HL-60 (cell line): ENCODE results near the gene AHI1.

Experiments used
- DNase-seq, 2 experiments: peaks; one replicate each; pipeline ENCODE4 v3.0.0-alpha.2; 2010 to 2020; ENCODE audit warnings: low read depth in 1 of 2, low spot score in 1 of 2
- H3K27ac ChIP-seq: fragments of 250-450 bp; sonication (Bioruptor Pico); replicated peaks from 2 replicates; pipeline ENCODE4 v1.5.1; 2020; ENCODE audit warnings: mild to moderate bottlenecking, moderate library complexity
- H3K27me3 ChIP-seq: fragments of 250-450 bp; sonication (Bioruptor Pico); 2 replicates; pipeline ENCODE4 v1.5.1; 2021; ENCODE audit warnings: mild to moderate bottlenecking, moderate library complexity; ENCODE audit not compliant: insufficient read depth, poor library complexity, severe bottlenecking
- H3K4me3 ChIP-seq: replicated peaks from 2 replicates; pipeline ENCODE4 v1.5.1; 2011; ENCODE audit warnings: mild to moderate bottlenecking, control low read depth, low read length; ENCODE audit not compliant: insufficient read depth
- GABPA ChIP-seq: IDR thresholded peaks from 2 replicates; pipeline ENCODE4 v1.6.1; 2012; ENCODE audit warnings: low read depth
- POLR2AphosphoS5 ChIP-seq: IDR thresholded peaks from 2 replicates; pipeline ENCODE4 v1.6.1; 2012; ENCODE audit warnings: low read depth
- SPI1 ChIP-seq: IDR thresholded peaks from 2 replicates; pipeline ENCODE4 v1.6.1; 2012; ENCODE audit warnings: low read depth, mild to moderate bottlenecking, borderline replicate concordance
- TF ChIP-seq, protein P1 (sequence below): IDR thresholded peaks from one replicate; pipeline ENCODE4 v1.5.1; 2011; ENCODE audit warnings: low read length, control low read depth, inconsistent platforms; ENCODE audit not compliant: insufficient read depth
- TF ChIP-seq, protein P2 (sequence below): IDR thresholded peaks from 2 replicates; pipeline ENCODE4 v1.6.1; 2012; ENCODE audit warnings: low read depth; ENCODE audit not compliant: insufficient replicate concordance

Gene AHI1

DNA sequence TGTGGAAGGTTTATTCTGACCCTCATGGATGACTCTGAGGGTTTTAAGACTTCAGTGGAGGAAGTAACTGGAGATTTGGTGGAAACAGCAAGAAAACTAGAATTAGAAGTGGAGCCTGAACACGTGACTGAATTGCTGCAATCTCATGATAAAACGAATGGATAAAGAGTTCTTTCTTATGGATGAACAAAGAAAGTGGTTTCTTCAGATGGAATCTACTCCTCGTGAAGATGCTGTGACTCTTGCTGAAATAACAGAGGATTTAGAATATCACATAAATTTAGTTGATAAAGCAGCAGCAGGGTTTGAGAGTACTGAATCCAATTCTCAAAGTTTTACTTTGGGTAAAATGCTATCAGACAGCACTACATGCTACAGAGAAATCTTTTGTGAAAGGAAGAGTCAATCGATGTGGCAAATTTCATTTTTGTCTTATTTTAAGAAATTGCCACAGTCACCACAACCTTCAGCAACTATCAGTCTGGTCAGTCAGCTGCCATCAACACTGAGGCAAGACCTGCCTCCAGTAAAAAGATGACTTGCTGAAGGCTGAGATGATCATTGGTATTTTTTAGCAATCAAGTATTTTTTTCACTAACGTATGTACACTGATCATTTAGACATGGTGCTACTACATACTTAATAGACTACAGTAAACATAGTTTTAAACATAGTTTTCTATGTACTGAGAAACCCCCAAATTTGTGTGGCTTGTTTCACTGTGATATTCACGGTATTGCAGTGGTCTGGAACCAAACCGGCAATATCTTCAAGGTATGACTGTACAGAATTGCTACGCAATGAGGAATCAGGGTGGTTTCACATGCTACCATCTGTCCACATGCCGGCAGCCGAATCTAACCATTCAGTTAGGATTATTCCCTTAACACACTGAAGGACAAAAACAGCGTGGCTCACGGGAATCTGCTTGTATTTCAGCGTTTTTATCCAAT, 167.4 kb downstream of the AHI1 start:
- Histone ChIP-seq H3K27ac (no peak overlapping the region), H3K27me3 (no peaks in the 10 kb centered on the region), H3K4me3 (no peak overlapping the region)
- DNase-seq, result no peak
- TF ChIP-seq POLR2AphosphoS5 (no peak), GABPA (no peak), SPI1 (no peak)
- TF ChIP-seq, protein P1, sequence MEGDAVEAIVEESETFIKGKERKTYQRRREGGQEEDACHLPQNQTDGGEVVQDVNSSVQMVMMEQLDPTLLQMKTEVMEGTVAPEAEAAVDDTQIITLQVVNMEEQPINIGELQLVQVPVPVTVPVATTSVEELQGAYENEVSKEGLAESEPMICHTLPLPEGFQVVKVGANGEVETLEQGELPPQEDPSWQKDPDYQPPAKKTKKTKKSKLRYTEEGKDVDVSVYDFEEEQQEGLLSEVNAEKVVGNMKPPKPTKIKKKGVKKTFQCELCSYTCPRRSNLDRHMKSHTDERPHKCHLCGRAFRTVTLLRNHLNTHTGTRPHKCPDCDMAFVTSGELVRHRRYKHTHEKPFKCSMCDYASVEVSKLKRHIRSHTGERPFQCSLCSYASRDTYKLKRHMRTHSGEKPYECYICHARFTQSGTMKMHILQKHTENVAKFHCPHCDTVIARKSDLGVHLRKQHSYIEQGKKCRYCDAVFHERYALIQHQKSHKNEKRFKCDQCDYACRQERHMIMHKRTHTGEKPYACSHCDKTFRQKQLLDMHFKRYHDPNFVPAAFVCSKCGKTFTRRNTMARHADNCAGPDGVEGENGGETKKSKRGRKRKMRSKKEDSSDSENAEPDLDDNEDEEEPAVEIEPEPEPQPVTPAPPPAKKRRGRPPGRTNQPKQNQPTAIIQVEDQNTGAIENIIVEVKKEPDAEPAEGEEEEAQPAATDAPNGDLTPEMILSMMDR, result no peak
- TF ChIP-seq, protein P2, sequence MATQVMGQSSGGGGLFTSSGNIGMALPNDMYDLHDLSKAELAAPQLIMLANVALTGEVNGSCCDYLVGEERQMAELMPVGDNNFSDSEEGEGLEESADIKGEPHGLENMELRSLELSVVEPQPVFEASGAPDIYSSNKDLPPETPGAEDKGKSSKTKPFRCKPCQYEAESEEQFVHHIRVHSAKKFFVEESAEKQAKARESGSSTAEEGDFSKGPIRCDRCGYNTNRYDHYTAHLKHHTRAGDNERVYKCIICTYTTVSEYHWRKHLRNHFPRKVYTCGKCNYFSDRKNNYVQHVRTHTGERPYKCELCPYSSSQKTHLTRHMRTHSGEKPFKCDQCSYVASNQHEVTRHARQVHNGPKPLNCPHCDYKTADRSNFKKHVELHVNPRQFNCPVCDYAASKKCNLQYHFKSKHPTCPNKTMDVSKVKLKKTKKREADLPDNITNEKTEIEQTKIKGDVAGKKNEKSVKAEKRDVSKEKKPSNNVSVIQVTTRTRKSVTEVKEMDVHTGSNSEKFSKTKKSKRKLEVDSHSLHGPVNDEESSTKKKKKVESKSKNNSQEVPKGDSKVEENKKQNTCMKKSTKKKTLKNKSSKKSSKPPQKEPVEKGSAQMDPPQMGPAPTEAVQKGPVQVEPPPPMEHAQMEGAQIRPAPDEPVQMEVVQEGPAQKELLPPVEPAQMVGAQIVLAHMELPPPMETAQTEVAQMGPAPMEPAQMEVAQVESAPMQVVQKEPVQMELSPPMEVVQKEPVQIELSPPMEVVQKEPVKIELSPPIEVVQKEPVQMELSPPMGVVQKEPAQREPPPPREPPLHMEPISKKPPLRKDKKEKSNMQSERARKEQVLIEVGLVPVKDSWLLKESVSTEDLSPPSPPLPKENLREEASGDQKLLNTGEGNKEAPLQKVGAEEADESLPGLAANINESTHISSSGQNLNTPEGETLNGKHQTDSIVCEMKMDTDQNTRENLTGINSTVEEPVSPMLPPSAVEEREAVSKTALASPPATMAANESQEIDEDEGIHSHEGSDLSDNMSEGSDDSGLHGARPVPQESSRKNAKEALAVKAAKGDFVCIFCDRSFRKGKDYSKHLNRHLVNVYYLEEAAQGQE, result no peak

DNA sequence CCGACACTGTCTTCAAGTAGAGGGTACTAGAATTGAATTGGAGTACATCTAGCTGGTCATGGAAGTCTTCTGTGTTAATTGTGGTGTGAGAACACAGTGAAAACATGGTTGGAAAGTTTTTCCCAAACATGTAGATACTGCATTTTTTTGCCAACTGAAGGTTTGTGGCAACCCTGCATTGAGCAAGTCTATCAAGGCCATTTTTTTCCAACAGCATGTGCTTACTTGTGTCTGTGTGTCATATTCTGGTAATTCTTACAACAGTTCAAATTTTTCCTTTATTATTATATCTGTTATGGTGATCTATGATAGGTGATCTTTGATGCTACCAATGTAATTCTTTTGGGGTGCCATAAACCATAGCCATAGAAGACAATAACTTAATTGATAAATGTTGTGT, 169.4 kb downstream of the AHI1 start:
- TF ChIP-seq POLR2AphosphoS5 (no peak), GABPA (no peak), SPI1 (no peak)
- TF ChIP-seq, protein P1, result no peak
- TF ChIP-seq, protein P2, result no peak
- H3K4me3 ChIP-seq, result no peak overlapping the region

DNA sequence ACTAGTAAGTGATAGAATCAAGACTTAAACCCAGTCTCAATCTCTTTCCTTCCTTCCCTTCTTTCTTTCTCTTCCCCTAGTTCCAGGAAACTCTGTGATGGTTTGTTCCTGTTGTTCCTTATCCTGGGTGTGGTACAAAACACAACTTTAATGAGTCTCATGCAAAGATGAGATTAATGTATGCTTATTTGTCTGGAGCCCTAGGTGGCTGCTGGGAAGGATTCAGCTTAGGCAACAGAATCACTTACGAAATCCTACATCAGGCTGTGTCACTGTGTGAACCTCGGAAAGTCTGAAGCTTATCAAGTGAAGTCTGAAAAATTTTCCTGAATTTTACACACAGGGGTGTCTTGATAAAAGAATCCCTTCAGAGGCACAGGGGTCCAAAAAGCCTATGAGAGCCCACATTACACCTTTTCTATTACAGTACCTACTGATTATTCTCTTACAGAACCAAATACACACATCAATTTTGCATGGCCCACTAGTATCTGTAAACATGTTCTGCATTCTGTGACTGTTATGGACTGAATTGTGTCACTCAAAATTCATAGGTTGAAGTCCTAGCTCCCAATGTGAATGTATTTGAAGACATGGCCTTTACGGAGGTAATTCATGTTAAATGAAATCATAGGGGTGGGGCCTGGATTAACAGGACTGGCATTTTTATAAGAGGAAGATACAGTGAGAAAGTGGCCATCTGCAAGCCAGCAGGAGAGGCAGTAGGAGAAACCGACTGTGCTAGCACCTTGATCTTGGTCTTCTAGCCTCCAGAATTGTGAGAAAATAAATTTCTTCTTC, 171.7 kb downstream of the AHI1 start:
- Histone ChIP-seq H3K27me3 (no peaks in the 10 kb centered on the region), H3K4me3 (no peak overlapping the region), H3K27ac (peak overlapping the region; percentile 55)
- TF ChIP-seq, protein P1, result no peak
- no peak for TF ChIP-seq SPI1
- TF ChIP-seq, protein P2, result no peak
- TF ChIP-seq GABPA, result no peak
- no peak for TF ChIP-seq POLR2AphosphoS5
- DNase-seq, result peak; percentile 70 to 83

More for the DNA sequence above, 169.4 kb downstream of the AHI1 start:
- Histone ChIP-seq H3K27me3 (no peaks in the 10 kb centered on the region), H3K27ac (peak overlapping the region; percentile 7; the same call in 1 of the 2 replicates)
- DNase-seq, result no peak
